Tibial nerve (tissue), 4 donors: Measurements from ENCODE around the gene GPR42. TPM values are rescaled to one million over a fixed set of nuclear protein-coding genes. Genes with fewer than 3 reads are reported as not detected.
"Not testable (repeated sequence)": the region's sequence is repeated elsewhere in the genome, so short reads cannot be mapped to it uniquely, and the experiment has no call there.

Experiments used
- DNase-seq, 2 donors: peaks; one replicate each; pipeline ENCODE4 v3.0.0-alpha.2; 2019; ENCODE audit warnings: low spot score in 2 of 2
- H3K27ac ChIP-seq, 4 donors: fragments of 200-600 bp; sonication (generic) in 3 of 4; one replicate each; pipeline ENCODE4 v1.5.1; 2017 to 2019; ENCODE audit warnings: mild to moderate bottlenecking in 1 of 4
- H3K27me3 ChIP-seq, 2 donors: fragments of 200-600 bp; sonication (generic) in 1 of 2; one replicate each; pipeline versions ENCODE4 v1.5.1 to v1.6.0; 2017 to 2019
- H3K36me3 ChIP-seq, 3 donors: fragments of 200-600 bp; sonication (generic); one replicate each; pipeline ENCODE4 v1.5.1; 2018 to 2019
- H3K4me1 ChIP-seq, 4 donors: fragments of 200-600 bp; sonication (generic) in 3 of 4; one replicate each; pipeline ENCODE4 v1.5.1; 2017 to 2019
- H3K4me3 ChIP-seq, 4 donors: fragments of 200-600 bp; sonication (generic) in 3 of 4; one replicate each; pipeline ENCODE4 v1.5.1; 2017 to 2019; ENCODE audit warnings: mild to moderate bottlenecking in 1 of 4, moderate library complexity in 1 of 4
- H3K9me3 ChIP-seq, 4 donors: fragments of 200-600 bp; sonication (generic) in 3 of 4; one replicate each; pipeline ENCODE4 v1.5.1; 2017 to 2019
- CTCF ChIP-seq, 5 experiments: fragments of 200-600 bp in 3 of 5; fragments of 450-650 bp in 2 of 5; sonication (generic) in 3 of 5; IDR thresholded peaks; one replicate each; pipeline ENCODE4 v1.5.1; 2016 to 2019; ENCODE audit warnings: antibody characterized with exemption in 5 of 5, mild to moderate bottlenecking in 3 of 5, moderate library complexity in 2 of 5
- EP300 ChIP-seq, 2 donors: sonication (generic); formaldehyde crosslinking; IDR thresholded peaks; one replicate each; pipeline ENCODE4 v1.6.1; 2017; ENCODE audit warnings: antibody characterized with exemption in 2 of 2, mild to moderate bottlenecking in 1 of 2
- POLR2A ChIP-seq, 2 donors: fragments of 450-650 bp; IDR thresholded peaks; one replicate each; pipeline ENCODE4 v1.6.1; 2017; ENCODE audit warnings: antibody characterized with exemption in 2 of 2, mild to moderate bottlenecking in 2 of 2, moderate library complexity in 2 of 2
- WGBS, 2 donors: methylation state at CpG; one replicate each; pipeline ENCODE4 v1.1.5; 2018; 5-methylcytosine and 5-hydroxymethylcytosine counted together
- total RNA-seq, 4 donors: library from RNA; depleted of rRNA; stranded (reverse); fragments of >200 nt; gene quantifications; one replicate each; pipeline ENCODE4 v1.1.0, GENCODE V29; 2016

Gene GPR42
- total RNA-seq, 4 donors from 2014 or later = not detected

GRCh38 chr19:35357867-35358573 is 12.8 kb upstream of the GPR42 start, which contains the start of gene FFAR3:
Gene FFAR3 (plus strand): TSS chr19:35358460. CDS start chr19:35358891, 431 bp downstream.
- peaks cover 0 to 7% (median 0%) of the 10 kb centered on the region in 4 donors for H3K4me1 ChIP-seq
- H3K27me3 ChIP-seq = peaks cover 0 to 7% of the 10 kb centered on the region in 2 donors
- no peak within 1 kb of the TSS for H3K27ac ChIP-seq
- TF ChIP-seq EP300 (IDR thresholded peaks at IDR 0.05) (peak in 1 of 2 donors; percentile 53), POLR2A (IDR thresholded peaks at IDR 0.05) (no peak)
- WGBS, 2 donors = 52% methylated on average over 18 of the region's 18 CpGs
- no peak within 1 kb of the TSS for H3K4me3 ChIP-seq
- no peaks in the 10 kb centered on the region for H3K36me3 ChIP-seq
- peak in 1 of 2 donors; percentile 17 for DNase-seq
- no peaks in the 10 kb centered on the region for H3K9me3 ChIP-seq

- peaks cover 0 to 11% of the 10 kb centered on the region in 2 donors for H3K27me3 ChIP-seq
- not testable (repeated sequence) for H3K4me3 ChIP-seq, H3K9me3 ChIP-seq, H3K27ac ChIP-seq, H3K4me1 ChIP-seq, DNase-seq, H3K36me3 ChIP-seq
- WGBS, 2 donors = 61 to 75% methylated on average over 9 to 10 of the region's 16 CpGs
These were observed 12.0 kb upstream of the GPR42 start for GRCh38 chr19:35358834-35359233.

GRCh38 chr19:35359395-35359794 is 11.5 kb upstream of the GPR42 start:
- not testable (repeated sequence) for H3K36me3 ChIP-seq, H3K27ac ChIP-seq, H3K9me3 ChIP-seq, H3K4me1 ChIP-seq, H3K4me3 ChIP-seq, DNase-seq
- WGBS, 2 donors = 85 to 90% methylated on average over 10 to 15 of the region's 21 CpGs
- peaks cover 0 to 11% of the 10 kb centered on the region in 2 donors for H3K27me3 ChIP-seq

- WGBS, 2 donors = 42% methylated on average over 2 of the region's 5 CpGs; no CpG with 5 or more reads in 1 of the 2 donors
- H3K36me3 ChIP-seq, H3K4me1 ChIP-seq, H3K4me3 ChIP-seq, H3K27ac ChIP-seq, DNase-seq, H3K9me3 ChIP-seq: not testable (repeated sequence)
- H3K27me3 ChIP-seq = peaks cover 0 to 11% of the 10 kb centered on the region in 2 donors
These were observed 10.8 kb upstream of the GPR42 start for GRCh38 chr19:35360081-35360480.

GRCh38 chr19:35360880-35361420 is 9.9 kb upstream of the GPR42 start:
- WGBS, 2 donors = 26 to 64% methylated on average over 5 of the region's 5 CpGs
- Histone ChIP-seq H3K4me3 (no peak overlapping the region), H3K4me1 (peaks cover 0 to 7% (median 0%) of the 10 kb centered on the region in 4 donors), H3K9me3 (no peaks in the 10 kb centered on the region), H3K36me3 (no peaks in the 10 kb centered on the region), H3K27ac (no peak overlapping the region), H3K27me3 (peaks cover 0 to 11% of the 10 kb centered on the region in 2 donors)
- no peak for DNase-seq
- TF ChIP-seq CTCF (IDR thresholded peaks at IDR 0.05) (no peak), EP300 (IDR thresholded peaks at IDR 0.05) (no peak), POLR2A (IDR thresholded peaks at IDR 0.05) (no peak)

GRCh38 chr19:35362261-35363000 is 8.4 kb upstream of the GPR42 start:
- peaks cover 0 to 11% of the 10 kb centered on the region in 2 donors for H3K27me3 ChIP-seq
- no peaks in the 10 kb centered on the region for H3K36me3 ChIP-seq
- WGBS, 2 donors = 70 to 74% methylated on average over 12 to 14 of the region's 14 CpGs
- H3K4me3 ChIP-seq = no peak overlapping the region
- no peak overlapping the region for H3K27ac ChIP-seq
- H3K9me3 ChIP-seq = no peaks in the 10 kb centered on the region
- DNase-seq = no peak
- H3K4me1 ChIP-seq = peaks cover 0 to 7% (median 0%) of the 10 kb centered on the region in 4 donors
- TF ChIP-seq POLR2A (IDR thresholded peaks at IDR 0.05) = no peak

GRCh38 chr19:35363001-35363590 is 7.8 kb upstream of the GPR42 start:
- Histone ChIP-seq H3K27me3 (peaks cover 0 to 11% of the 10 kb centered on the region in 2 donors), H3K36me3 (no peaks in the 10 kb centered on the region), H3K4me1 (peaks cover 0 to 2% (median 0%) of the 10 kb centered on the region in 4 donors), H3K4me3 (no peak overlapping the region), H3K9me3 (no peaks in the 10 kb centered on the region), H3K27ac (no peak overlapping the region)
- no peak for DNase-seq
- WGBS, 2 donors = 69 to 81% methylated on average over 9 to 11 of the region's 11 CpGs
- TF ChIP-seq CTCF (IDR thresholded peaks at IDR 0.05) = no peak
- no peak for TF ChIP-seq POLR2A (IDR thresholded peaks at IDR 0.05)
- TF ChIP-seq EP300 (IDR thresholded peaks at IDR 0.05) = no peak
